Measurements from ENCODE around the gene MLIP.
"Not testable (repeated sequence)": the region's sequence is repeated elsewhere in the genome, so short reads cannot be mapped to it uniquely, and the experiment has no call there.

MLIP gene

DNA sequence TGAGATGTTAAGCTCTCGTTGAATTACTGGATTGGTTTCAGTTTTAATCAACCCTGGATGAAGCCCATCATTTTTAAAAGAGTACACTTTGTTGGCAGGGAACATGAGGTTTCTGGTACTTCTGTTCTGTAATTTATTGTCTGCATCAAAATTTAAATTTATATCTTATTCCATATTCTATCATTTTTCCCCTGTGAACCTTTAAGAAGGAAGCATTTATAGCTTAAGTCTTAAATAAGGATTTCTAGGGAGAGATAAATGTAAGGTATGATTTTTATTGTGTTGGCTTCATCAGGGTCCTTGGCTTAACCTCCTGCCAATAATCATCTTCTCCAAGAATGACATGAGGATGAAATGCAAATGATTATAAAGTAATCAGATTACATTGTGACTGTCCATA is 40.6 kb downstream of the MLIP start:
- DNase-seq, result no peak

GRCh38 chr6:54156650-54157250 is 45.5 kb downstream of the MLIP start:
- DNase-seq, result no peak

DNA sequence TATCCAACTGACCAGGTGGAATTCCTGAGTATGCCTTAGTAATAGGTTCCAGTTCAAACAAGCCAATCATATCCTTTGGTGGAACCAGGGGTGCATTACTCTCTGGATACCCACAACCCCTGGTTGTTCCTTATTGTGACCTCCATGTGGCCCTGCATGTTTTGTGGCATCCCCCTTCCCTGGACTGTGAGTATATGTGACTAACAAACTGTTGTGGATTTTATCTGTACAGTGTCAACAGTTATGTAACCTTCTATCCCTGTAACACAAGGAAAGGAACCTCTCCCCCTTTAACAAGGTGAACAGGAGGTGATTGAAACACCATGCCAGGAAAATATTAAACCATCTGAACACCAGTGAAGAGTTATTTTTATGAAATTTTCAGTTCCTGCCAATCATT is 46.2 kb downstream of the MLIP start:
- no peak for DNase-seq

DNA sequence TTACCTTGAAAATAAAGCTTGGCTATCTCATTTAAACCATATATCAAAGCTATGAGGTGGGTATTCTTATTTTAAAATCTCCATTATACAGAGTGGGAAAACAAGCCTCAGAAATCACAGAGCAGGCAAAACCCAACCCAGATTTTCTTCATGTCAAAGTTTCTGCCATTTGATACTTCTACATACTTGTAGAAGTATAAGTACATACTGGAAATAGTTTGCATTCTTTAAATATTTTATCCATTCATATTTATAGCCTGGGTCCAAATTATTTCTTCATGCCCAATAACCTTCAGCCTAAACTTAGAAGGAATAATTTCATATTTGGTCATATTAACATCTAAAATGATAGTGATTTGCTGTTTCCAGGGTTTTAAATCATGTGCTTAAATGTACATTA is 61.8 kb downstream of the MLIP start:
- DNase-seq, result no peak

- no peak for DNase-seq
Measured at GRCh38 chr6:54179152-54179551, 67.9 kb downstream of the MLIP start.

- DNase-seq, result no peak
Measured at GRCh38 chr6:54183616-54184015, 72.4 kb downstream of the MLIP start.

DNA sequence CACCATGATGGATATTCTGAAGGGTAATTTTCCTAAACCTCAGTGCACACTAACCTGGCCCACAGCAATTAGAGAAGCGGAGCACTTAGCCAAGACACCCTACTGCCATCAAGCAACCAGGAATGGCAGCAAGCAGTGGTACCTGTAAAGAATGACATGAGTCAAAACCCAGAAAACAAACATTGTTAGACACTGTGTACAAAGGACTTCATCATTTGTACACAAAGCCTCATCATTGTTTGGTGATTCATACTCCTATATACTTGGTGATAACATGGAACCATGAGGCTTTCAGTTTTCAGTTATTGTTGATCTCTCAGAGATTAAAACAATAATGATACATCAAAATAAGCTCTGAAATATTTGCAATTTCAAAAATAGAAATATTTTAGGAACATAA is 74.6 kb downstream of the MLIP start:
- no peak for DNase-seq

DNA sequence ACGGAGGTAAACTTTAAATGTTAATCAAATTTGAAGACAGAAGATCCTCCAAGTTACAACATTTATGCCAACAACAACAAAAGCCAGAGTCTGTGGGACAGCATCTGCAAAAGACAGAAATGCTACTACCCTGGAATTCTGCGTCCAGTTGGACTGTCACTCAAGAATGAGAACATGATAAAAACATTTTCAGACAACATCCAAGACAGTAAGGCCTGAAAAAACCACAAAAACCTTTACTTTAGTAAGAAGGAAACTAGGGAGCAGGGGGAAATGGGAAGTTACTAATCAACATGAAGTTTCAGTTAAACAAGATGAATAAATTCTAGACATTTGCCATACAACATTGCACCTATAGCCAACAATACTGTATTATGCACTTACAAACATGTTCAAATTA is 77.6 kb downstream of the MLIP start:
- no peak for DNase-seq

DNA sequence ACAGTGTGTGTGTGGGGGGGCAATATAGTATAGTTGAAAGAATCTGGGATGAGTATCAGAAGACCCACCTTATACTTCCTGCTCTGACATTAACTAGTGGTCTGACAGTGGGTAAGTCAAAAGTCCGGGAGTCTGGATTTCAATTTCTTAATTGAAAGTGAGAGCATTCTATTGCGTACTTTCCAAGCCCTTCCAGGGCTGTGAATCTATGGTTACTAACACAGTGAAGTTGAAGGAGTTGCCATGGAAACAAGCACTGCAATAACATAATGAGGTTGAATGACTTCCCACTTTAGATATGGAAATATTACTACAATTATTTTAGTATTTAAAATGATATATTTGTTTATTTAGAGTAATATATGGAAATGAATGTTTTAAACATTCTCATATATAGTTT is 80.2 kb downstream of the MLIP start:
- no peak for DNase-seq

- no peak for DNase-seq
Measured at GRCh38 chr6:54192993-54193392, 81.8 kb downstream of the MLIP start.

DNA sequence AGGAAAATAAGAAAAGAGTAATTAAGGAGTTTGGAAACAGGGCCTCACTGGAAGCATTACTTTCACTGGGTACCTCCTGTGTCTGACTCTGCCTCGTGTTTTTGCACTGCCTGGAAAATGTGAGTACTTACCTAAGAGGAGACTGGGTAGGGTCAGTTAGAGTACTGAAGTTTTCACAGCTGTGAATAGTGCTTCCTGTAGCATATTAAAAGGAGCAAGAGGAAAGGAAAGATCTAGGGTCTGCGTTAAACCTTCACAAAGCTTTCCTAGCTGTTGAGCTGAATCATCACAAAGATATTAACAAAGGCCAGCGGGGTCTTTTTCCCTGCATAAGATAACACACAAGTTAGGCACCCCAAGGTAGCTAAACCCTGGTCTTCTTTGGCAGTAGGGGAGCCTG is 82.3 kb downstream of the MLIP start:
- DNase-seq, result no peak

DNA sequence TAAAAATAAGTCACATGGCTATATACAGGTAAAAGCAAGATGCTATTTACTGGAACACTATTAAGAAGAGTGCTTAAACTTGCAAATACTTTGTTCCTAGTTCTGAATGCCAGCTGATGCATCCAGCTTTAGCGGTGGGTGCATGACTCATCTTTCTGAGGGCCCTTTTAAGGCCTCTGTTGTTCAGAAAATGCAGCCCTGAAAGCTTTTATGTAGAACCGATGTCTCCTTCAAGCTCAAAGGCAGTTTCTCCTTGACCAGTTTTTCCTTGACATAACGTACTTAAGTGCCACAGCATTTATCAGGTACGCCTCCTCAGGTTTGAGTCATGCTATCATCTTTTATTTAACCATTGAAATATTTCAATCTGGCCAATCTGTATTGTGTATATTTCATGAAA is 82.8 kb downstream of the MLIP start:
- DNase-seq, result peak; percentile 16

DNA sequence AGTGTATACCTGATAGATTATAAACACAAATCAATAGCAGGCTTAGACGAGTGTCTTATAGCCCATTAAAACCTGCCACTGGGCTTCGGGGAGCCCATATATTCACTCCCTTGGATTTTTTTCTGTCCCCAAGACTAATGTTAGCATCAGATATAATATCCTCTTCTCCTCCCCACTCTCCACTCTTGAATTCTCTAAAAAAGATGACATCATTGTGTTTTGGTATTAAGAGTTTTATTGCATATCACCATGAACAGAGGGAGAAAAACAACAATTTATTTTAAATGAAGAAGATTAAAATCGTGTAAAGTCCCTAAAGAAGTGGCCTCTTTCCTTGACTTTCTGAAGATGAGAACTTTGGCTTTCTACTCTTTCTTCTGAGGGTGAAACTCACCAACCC is 84.4 kb downstream of the MLIP start:
- no peak for DNase-seq

DNA sequence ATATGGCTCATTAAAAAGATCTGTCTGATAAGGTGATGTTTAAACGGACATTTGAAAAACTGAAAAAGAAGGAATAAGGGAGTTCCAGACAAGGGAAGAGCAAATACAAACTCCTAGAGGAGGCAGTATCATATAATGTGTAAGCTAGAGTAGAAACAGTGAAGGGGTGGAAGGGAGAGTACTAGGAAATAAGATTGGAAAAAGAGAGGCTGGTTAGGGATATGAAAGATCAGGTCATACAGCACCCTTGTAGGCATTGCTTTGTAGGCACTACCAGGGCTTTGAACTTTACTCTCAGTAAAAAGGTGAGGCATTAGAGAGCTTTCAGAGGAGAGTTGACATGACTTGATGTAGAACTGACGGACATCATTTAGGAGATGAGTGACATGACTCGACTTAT is 85.7 kb downstream of the MLIP start:
- no peak for DNase-seq

DNA sequence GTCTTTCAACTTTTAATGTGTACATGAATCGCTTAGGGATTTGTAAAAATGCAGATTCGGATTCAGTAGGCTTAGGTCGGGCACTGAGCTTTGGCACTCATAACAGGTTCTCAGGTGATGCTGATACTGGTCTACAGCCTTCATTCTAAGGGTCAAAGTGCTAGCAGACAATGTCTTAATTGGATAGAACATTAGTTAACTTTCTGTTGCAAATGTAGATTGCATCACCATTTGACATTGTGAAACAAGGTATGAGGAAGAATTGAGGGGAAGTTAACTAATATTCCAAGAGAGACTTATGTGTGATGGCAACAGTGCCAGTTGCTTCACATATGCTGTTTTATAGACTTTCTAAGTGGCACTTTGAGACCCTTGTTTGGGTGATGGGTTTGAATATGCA is 86.9 kb downstream of the MLIP start:
- DNase-seq, result no peak

- not testable (repeated sequence) for DNase-seq
Measured at GRCh38 chr6:54203474-54204035, 92.3 kb downstream of the MLIP start.

GRCh38 chr6:54204921-54205591 is 93.8 kb downstream of the MLIP start:
- DNase-seq, result no peak

DNA sequence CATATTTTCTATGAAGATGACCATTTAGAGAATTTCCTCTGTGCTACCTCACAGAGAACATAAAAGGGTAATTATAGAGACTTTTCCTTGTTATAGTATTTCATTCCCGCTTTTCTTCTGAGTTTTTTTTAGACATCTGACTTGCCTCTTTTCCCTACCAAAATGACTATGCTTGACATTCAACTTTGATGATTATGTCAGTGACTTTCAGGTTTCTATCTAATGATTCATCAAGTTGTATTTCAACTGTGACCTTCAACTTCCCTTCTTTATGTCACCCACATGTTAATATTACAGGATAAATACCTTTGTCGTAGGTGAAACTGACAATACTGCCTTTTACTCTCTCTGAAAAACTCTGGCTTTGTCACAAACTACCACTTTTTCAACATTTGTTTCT is 95.3 kb downstream of the MLIP start:
- DNase-seq, result no peak

- DNase-seq, result not testable (repeated sequence)
Measured at GRCh38 chr6:54209983-54210382, 98.7 kb downstream of the MLIP start.

DNA sequence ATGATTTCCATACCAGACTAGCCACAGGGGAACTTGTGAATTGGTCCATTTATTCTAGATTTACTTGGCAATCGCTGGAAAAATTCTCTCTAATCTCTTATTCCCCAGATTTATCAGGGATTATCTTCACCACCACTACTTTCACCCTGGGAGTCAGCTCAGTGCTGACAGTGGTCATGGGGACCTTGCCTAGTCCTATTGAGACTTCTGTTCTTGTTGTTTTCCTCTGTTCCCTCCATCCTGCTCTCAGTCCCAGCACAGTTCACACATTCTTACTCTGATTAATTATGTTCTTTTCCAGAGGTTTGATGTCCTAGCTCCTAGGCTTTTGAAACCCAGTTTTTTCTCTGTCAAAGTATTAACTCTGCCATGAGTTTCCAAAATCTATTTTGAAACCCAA is 103.0 kb downstream of the MLIP start:
- DNase-seq, result no peak

GRCh38 chr6:54216336-54216735 is 105.1 kb downstream of the MLIP start:
- no peak for DNase-seq

GRCh38 chr6:54217018-54217417 is 105.8 kb downstream of the MLIP start:
- DNase-seq, result no peak

GRCh38 chr6:54222217-54222616 is 111.0 kb downstream of the MLIP start:
- no peak for DNase-seq

DNA sequence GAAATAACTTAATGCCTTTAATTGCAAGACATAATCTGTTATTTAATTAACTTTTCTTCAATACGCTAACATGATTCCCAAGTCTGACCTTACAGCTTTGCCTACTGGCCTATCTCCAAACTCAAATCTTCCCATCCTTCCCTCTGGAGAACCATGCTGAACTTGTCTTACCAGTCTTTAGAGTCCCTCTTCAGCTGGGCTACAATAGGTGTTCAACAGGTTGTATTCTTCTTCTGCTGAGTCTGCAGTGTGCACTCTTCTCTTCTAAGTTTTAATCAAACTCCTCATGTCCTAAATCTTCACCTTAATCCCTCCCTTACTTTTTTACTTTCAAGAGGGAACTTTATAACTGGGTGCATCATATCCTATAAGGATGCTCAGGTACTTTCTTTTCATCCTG is 121.5 kb downstream of the MLIP start:
- DNase-seq, result no peak

DNA sequence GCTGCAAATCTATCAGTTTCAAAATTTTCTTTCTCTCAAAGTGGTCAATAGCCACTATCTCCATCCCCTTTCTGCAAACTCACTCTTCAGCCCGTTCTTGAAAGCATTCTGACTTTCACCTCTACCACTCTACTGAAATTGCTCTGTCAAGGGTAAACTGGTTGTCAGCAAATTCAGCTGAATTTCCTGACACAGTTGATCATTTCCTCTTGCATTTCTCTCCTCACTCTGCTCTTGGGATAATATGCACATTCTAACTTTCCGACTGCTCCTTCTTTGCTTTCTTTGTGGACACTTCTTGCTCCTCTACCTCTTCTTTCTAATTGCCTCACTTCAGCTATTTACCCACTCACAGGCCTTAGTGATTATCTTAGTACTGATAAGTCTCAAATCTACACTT is 123.3 kb downstream of the MLIP start:
- no peak for DNase-seq
